Bronchial epithelial cell (primary cell): ENCODE measurements around the gene SUSD1. TPM values are rescaled to one million over a fixed set of nuclear protein-coding genes. Genes with fewer than 3 reads are reported as not detected.

Experiments used
- DNase-seq: peaks from one replicate; pipeline ENCODE4 v3.0.0-alpha.2; 2010; ENCODE audit warnings: low read depth
- FAIRE-seq: peaks from 2 replicates; lab custom pipeline; 2011; peaks lifted over from hg19 to GRCh38; lab: Jason Lieb, UNC
- H3K27me3 ChIP-seq: 2 replicates; pipeline ENCODE4 v1.5.1; 2011; ENCODE audit warnings: low read length; ENCODE audit not compliant: control insufficient read depth, insufficient read depth
- H3K36me3 ChIP-seq: 2 replicates; pipeline ENCODE4 v1.5.1; 2011; ENCODE audit warnings: low read length; ENCODE audit not compliant: control insufficient read depth, insufficient read depth
- H3K4me3 ChIP-seq: 2 replicates; pipeline ENCODE4 v1.5.1; 2011; ENCODE audit warnings: mild to moderate bottlenecking, low read depth, low read length, control low read depth
- total RNA-seq: library from RNA; depleted of rRNA; stranded (reverse); fragments of >200 nt; gene quantifications from 2 replicates; pipeline ENCODE4 v1.2.1, GENCODE V29; 2014
- TF ChIP-seq, protein P1 (sequence below): IDR thresholded peaks from 2 replicates; pipeline ENCODE4 v1.5.1; 2011; ENCODE audit warnings: mild to moderate bottlenecking, moderate library complexity, low read length, control low read depth, inconsistent platforms; ENCODE audit not compliant: insufficient read depth, severe bottlenecking

SUSD1 gene
- total RNA-seq, 1 donor from 2014 or later, result 9.0 TPM

DNA sequence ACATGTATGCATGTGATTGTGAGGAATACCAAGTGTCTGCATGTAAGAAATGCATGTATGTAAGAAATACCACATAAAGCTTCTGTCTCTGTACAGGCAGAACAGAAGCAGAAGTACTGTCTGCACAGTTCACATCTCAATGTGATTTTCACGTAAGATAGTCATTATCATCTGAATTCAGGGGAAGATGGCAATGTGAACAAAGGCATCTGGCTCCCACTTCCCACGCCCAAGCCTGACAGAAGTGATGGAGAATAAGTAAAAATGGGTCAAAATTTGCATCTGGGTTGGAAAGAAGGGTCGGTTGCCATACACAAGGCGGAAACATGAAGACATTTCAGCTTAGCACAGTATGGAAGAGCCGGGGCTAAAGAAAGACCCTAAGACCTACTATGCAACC is 71.7 kb downstream of the SUSD1 start:
- FAIRE-seq (no peak), DNase-seq (no peak)
- Histone ChIP-seq H3K36me3 (peaks cover 1% of the 10 kb centered on the region), H3K4me3 (no peak overlapping the region), H3K27me3 (no peaks in the 10 kb centered on the region)
- TF ChIP-seq, protein P1, sequence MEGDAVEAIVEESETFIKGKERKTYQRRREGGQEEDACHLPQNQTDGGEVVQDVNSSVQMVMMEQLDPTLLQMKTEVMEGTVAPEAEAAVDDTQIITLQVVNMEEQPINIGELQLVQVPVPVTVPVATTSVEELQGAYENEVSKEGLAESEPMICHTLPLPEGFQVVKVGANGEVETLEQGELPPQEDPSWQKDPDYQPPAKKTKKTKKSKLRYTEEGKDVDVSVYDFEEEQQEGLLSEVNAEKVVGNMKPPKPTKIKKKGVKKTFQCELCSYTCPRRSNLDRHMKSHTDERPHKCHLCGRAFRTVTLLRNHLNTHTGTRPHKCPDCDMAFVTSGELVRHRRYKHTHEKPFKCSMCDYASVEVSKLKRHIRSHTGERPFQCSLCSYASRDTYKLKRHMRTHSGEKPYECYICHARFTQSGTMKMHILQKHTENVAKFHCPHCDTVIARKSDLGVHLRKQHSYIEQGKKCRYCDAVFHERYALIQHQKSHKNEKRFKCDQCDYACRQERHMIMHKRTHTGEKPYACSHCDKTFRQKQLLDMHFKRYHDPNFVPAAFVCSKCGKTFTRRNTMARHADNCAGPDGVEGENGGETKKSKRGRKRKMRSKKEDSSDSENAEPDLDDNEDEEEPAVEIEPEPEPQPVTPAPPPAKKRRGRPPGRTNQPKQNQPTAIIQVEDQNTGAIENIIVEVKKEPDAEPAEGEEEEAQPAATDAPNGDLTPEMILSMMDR, result no peak

DNA sequence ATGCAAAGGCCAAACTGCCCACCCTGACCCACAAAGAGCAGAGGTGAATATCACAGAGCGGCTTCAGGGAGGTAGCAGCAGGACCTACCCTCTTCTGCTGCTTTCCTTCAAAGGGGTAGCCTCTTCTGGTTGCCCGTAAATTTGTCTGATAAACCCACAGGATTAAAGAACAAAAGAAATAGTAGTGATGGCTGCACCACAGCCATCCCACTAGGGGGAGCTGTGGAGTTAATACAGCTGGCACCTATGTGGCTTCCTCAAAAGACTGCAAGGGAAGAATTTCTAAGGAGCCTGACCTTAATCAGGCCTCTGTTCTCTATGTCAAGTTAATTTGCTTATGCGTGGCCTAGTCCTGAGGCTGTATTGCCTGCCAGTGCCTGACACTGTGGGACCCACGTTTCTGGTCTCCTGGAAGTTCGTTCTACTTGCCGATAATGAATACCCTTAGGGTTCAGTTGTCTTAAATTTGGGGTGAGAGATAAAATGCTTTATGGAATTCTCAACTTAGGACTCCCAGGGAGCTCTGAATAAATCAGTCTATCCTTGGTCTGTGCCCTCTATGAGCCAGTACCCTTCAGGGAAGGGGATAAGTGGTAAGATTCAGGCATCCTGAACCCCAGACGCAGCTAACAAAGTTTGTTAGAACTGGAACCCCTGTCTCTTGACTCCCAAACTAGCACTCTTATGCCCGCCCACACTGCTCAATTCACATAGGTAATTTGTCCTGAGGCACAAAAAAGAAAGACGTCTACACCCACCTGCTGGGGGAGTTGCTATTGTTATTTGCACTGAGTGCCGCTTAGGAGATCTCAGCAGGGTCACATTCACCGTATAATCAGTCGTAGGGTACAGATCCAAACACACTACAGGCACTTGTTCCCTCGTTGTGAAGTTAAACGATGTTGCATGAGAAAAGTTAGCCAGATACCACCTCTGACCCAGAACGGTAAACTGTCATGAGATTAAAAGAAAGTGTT is 77.1 kb downstream of the SUSD1 start:
- Histone ChIP-seq H3K27me3 (no peaks in the 10 kb centered on the region), H3K36me3 (no peaks in the 10 kb centered on the region), H3K4me3 (no peak overlapping the region)
- DNase-seq (peak; percentile 64), FAIRE-seq (no peak)
- TF ChIP-seq, protein P1, result peak; percentile 86

- no peak overlapping the region for H3K4me3 ChIP-seq
- H3K36me3 ChIP-seq, result no peaks in the 10 kb centered on the region
- no peaks in the 10 kb centered on the region for H3K27me3 ChIP-seq
- TF ChIP-seq, protein P1, result no peak
- no peak for DNase-seq
- no peak for FAIRE-seq
Measured at GRCh38 chr9:112094948-112095681, 80.0 kb downstream of the SUSD1 start.

- FAIRE-seq (no peak), DNase-seq (no peak)
- TF ChIP-seq, protein P1, result no peak
- Histone ChIP-seq H3K4me3 (no peak overlapping the region), H3K36me3 (no peaks in the 10 kb centered on the region), H3K27me3 (no peaks in the 10 kb centered on the region)
Measured at GRCh38 chr9:112094241-112094640, 80.9 kb downstream of the SUSD1 start.

DNA sequence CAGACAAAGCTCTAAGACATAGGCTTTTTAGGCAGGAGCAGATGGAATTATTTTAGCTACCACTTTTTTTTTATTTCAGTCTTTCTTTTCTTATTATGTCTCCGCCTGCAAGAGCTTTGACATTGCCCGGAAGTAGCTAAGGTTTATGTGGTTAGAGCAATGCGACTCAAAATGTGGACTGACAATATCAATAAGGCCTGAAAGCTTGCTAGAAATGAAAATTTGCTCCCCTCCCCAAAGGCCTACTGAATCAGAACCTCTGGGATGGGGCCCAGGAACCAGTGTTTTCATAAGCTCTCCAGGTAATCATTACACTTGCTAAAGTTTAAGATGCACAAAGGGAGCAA is 81.3 kb downstream of the SUSD1 start:
- no peaks in the 10 kb centered on the region for H3K36me3 ChIP-seq
- TF ChIP-seq, protein P1, result no peak
- no peak for FAIRE-seq

More for the DNA sequence above, 81.3 kb downstream of the SUSD1 start:
- Histone ChIP-seq H3K27me3 (no peaks in the 10 kb centered on the region), H3K4me3 (no peak overlapping the region)
- DNase-seq, result no peak
